CD4-positive, alpha-beta T cell treated with Interleukin-10 for 1 hour (primary cell): ENCODE data around the gene FIP1L1.

ENCODE experiments used
- DNase-seq: peaks from one replicate; pipeline ENCODE4 v3.0.0-alpha.2; 2020

The FIP1L1 gene

GRCh38 chr4:53507058-53507457, 129.6 kb downstream of the FIP1L1 start:
- no peak for DNase-seq

- DNase-seq = no peak
Observed at GRCh38 chr4:53507671-53508286, 130.3 kb downstream of the FIP1L1 start.

GRCh38 chr4:53508446-53508845, 131.0 kb downstream of the FIP1L1 start:
- DNase-seq = no peak

GRCh38 chr4:53510321-53510720, 132.9 kb downstream of the FIP1L1 start:
- DNase-seq = no peak
